HG02943 (cell line): ENCODE results near the gene LYSMD2.
A peak's percentile ranks its signal among the peaks of the same experiment; 100 is the strongest.
"Not testable (repeated sequence)": the region's sequence is repeated elsewhere in the genome, so short reads cannot be mapped to it uniquely, and the experiment has no call there.

Source experiments
- ATAC-seq: cut with Tn5 transposase; IDR thresholded peaks from one replicate; pipeline ENCODE4 v1.9.1; 2021; ENCODE audit warnings: mild to moderate bottlenecking, low read depth, moderate library complexity; ENCODE audit not compliant: unreplicated experiment

The LYSMD2 gene

GRCh38 chr15:51737522-51738305, at the start of gene LYSMD2:
LYSMD2 (minus strand) TSS chr15:51737655; CDS start chr15:51737622, 33 bp downstream.
- ATAC-seq, result peak; percentile 44

- not testable (repeated sequence) for ATAC-seq
Measured at GRCh38 chr15:51787130-51787529, 49.7 kb upstream of the LYSMD2 start.

GRCh38 chr15:51783967-51784366, 46.5 kb upstream of the LYSMD2 start:
- ATAC-seq, result no peak

- no peak for ATAC-seq
Measured at GRCh38 chr15:51782357-51782896, 45.0 kb upstream of the LYSMD2 start.

GRCh38 chr15:51781506-51781905, 44.1 kb upstream of the LYSMD2 start:
- no peak for ATAC-seq

GRCh38 chr15:51780636-51781035, 43.2 kb upstream of the LYSMD2 start:
- no peak for ATAC-seq

- ATAC-seq, result no peak
Measured at GRCh38 chr15:51776952-51777569, 39.6 kb upstream of the LYSMD2 start.

- ATAC-seq, result no peak
Measured at GRCh38 chr15:51775967-51776816, 38.7 kb upstream of the LYSMD2 start.

- no peak for ATAC-seq
Measured at GRCh38 chr15:51774916-51775315, 37.5 kb upstream of the LYSMD2 start.

- no peak for ATAC-seq
Measured at GRCh38 chr15:51771773-51772172, 34.3 kb upstream of the LYSMD2 start.

GRCh38 chr15:51770902-51771301, 33.4 kb upstream of the LYSMD2 start:
- no peak for ATAC-seq

- ATAC-seq, result no peak
Measured at GRCh38 chr15:51768018-51768417, 30.6 kb upstream of the LYSMD2 start.

GRCh38 chr15:51766341-51766740, 28.9 kb upstream of the LYSMD2 start:
- ATAC-seq, result no peak

GRCh38 chr15:51765751-51766150, 28.3 kb upstream of the LYSMD2 start:
- no peak for ATAC-seq

GRCh38 chr15:51760805-51761204, 23.4 kb upstream of the LYSMD2 start:
- ATAC-seq, result no peak

- no peak for ATAC-seq
Measured at GRCh38 chr15:51759557-51760070, 22.2 kb upstream of the LYSMD2 start.

GRCh38 chr15:51758645-51759044, 21.2 kb upstream of the LYSMD2 start:
- no peak for ATAC-seq

- no peak for ATAC-seq
Measured at GRCh38 chr15:51757450-51757849, 20.0 kb upstream of the LYSMD2 start.

GRCh38 chr15:51756482-51756881, 19.0 kb upstream of the LYSMD2 start:
- ATAC-seq, result no peak

GRCh38 chr15:51755790-51756189, 18.3 kb upstream of the LYSMD2 start:
- ATAC-seq, result no peak

GRCh38 chr15:51754267-51754666, 16.8 kb upstream of the LYSMD2 start:
- no peak for ATAC-seq
